ENCODE data around the gene ANKRD33B. TPM values are rescaled to one million over a fixed set of nuclear protein-coding genes. Genes with fewer than 3 reads are reported as not detected.

Gene ANKRD33B
- total and polyA plus RNA-seq, 2 of the 8 experiments (the other 6 are each of a cell fraction or from before 2014, with no cell fraction given), result 6.9 to 20.6 TPM

GRCh38 chr5:10625700-10626472 is 62.0 kb downstream of the ANKRD33B start (continued):
- TF ChIP-seq ATF3 (IDR thresholded peaks at IDR 0.05; ENCODE audit: insufficient read depth, low read depth, low read length), result no peak
- no peak for TF ChIP-seq POLR2A (IDR thresholded peaks at IDR 0.05; ENCODE audit: control extremely low read depth in 1 of 2, low read depth in 2 of 2, low read length in 2 of 2)
- TF ChIP-seq RAD21 (IDR thresholded peaks at IDR 0.05 in 1 of 2, conservative IDR thresholded peaks at IDR 0.05 in 1 of 2; ENCODE audit: low read depth in 2 of 2, low read length in 2 of 2), result no peak
- no peak for TF ChIP-seq E2F6 (IDR thresholded peaks at IDR 0.05)
- no peak for TF ChIP-seq CREB1 (IDR thresholded peaks at IDR 0.05)
- TF ChIP-seq SIRT6 (IDR thresholded peaks at IDR 0.05; ENCODE audit: low read length), result no peak
- TF ChIP-seq KDM1A (IDR thresholded peaks at IDR 0.05; ENCODE audit: borderline replicate concordance, low read length), result no peak
- TF ChIP-seq TAF7 (optimal IDR thresholded peaks at IDR 0.05; ENCODE audit: borderline replicate concordance, low read depth, low read length), result no peak
- TF ChIP-seq RNF2 (IDR thresholded peaks at IDR 0.05; ENCODE audit: borderline replicate concordance, low read depth, low read length, missing control alignments, poor library complexity, severe bottlenecking), result no peak
